Natural killer cell (primary cell): ENCODE results near the gene AHNAK2. TPM values are rescaled to one million over a fixed set of nuclear protein-coding genes. Genes with fewer than 3 reads are reported as not detected.

Source experiments
- ATAC-seq, 3 donors: fragments of 150-1000 bp in 2 of 3; fragments of 200-7000 bp in 1 of 3; cut with Tn5 transposase; 1 replicate in 1 of 3; 2 replicates in 2 of 3; pipeline ENCODE4 v1.10.0; 2021; ENCODE audit warnings: mild to moderate bottlenecking in 2 of 3, moderate library complexity in 2 of 3
- DNase-seq, 2 donors: peaks; one replicate each; pipeline versions ENCODE4 v3.0.0 to v3.0.0-alpha.2; 2013 to 2021; ENCODE audit warnings: mixed read lengths in 1 of 2
- H3K27ac ChIP-seq: one replicate; pipeline ENCODE4 v1.5.1; 2013; ENCODE audit warnings: mild to moderate bottlenecking, low read length
- H3K27me3 ChIP-seq: one replicate; pipeline ENCODE4 v1.6.1; 2013; ENCODE audit warnings: low read length; ENCODE audit not compliant: control insufficient read depth, insufficient read depth
- H3K36me3 ChIP-seq: one replicate; pipeline ENCODE4 v1.6.1; 2013; ENCODE audit warnings: low read length; ENCODE audit not compliant: control insufficient read depth, insufficient read depth
- H3K4me1 ChIP-seq: one replicate; pipeline ENCODE4 v1.6.1; 2013; ENCODE audit warnings: low read length; ENCODE audit not compliant: control insufficient read depth, insufficient read depth
- H3K4me3 ChIP-seq: one replicate; pipeline ENCODE4 v1.5.1; 2013; ENCODE audit warnings: low read length
- H3K9me3 ChIP-seq: one replicate; pipeline ENCODE4 v1.6.1; 2013; ENCODE audit warnings: low read length; ENCODE audit not compliant: control insufficient read depth, insufficient read depth
- H3K27ac Mint-ChIP-seq, 2 donors: one replicate each; pipeline ENCODE4 v1.8.0; 2022; ENCODE audit warnings: mild to moderate bottlenecking in 2 of 2, mixed read lengths in 2 of 2, moderate library complexity in 1 of 2
- H3K27me3 Mint-ChIP-seq, 2 donors: one replicate each; pipeline ENCODE4 v1.8.0; 2022; ENCODE audit warnings: low read depth in 2 of 2, mixed read lengths in 2 of 2
- H3K36me3 Mint-ChIP-seq: one replicate; pipeline ENCODE4 v1.8.0; 2022; ENCODE audit warnings: mixed read lengths
- H3K4me1 Mint-ChIP-seq, 2 donors: one replicate each; pipeline ENCODE4 v1.8.0; 2022; ENCODE audit warnings: mixed read lengths in 2 of 2
- H3K4me3 Mint-ChIP-seq: one replicate; pipeline ENCODE4 v1.8.0; 2022; ENCODE audit warnings: mild to moderate bottlenecking, moderate library complexity, mixed read lengths
- H3K9me3 Mint-ChIP-seq, 2 donors: one replicate each; pipeline ENCODE4 v1.8.0; 2022; ENCODE audit warnings: mixed read lengths in 2 of 2
- CTCF ChIP-seq: fragments of 200-600 bp; IDR thresholded peaks from one replicate; pipeline ENCODE4 v1.8.0; 2022; ENCODE audit warnings: antibody characterized with exemption
- WGBS: methylation state at CpG from one replicate; pipeline ENCODE4 v1.1.7; 2013; ENCODE audit warnings: missing lambda C conversion rate; ENCODE audit not compliant: insufficient coverage; 5-methylcytosine and 5-hydroxymethylcytosine counted together
- intact Hi-C: fragments of 100-400 bp; cut with micrococcal nuclease; formaldehyde crosslinking; loops from one replicate; pipeline ENCODE4 v1.14.2; 2022
- total RNA-seq, 4 donors: library from RNA; stranded (reverse); fragments of 120-200 nt in 1 of 4; gene quantifications; one replicate each; pipeline versions ENCODE4 v1.2.3 to v1.2.4, GENCODE V29; 2013 to 2022

The AHNAK2 gene
- total RNA-seq, 3 donors from 2014 or later (not counting 1 experiment from before 2014, with no cell fraction given): 0.05 TPM; not detected in 2

- H3K9me3 Mint-ChIP-seq: no peaks in the 10 kb centered on the region
- H3K9me3 ChIP-seq: no peaks in the 10 kb centered on the region
- peaks cover 15% of the 10 kb centered on the region for H3K4me1 ChIP-seq
- H3K4me3 Mint-ChIP-seq: no peak overlapping the region
- TF ChIP-seq CTCF: no peak
- peaks cover 15% of the 10 kb centered on the region for H3K27me3 ChIP-seq
- no peak overlapping the region for H3K27ac Mint-ChIP-seq
- DNase-seq (no peak), ATAC-seq (no peak)
- no peak overlapping the region for H3K27ac ChIP-seq
- no peaks in the 10 kb centered on the region for H3K36me3 Mint-ChIP-seq
- no peak overlapping the region for H3K4me3 ChIP-seq
- intact Hi-C loops: loop anchor here (10.0 kb wide), 1 partner anchor 380 kb away; no protein-coding TSS in a partner anchor
- H3K27me3 Mint-ChIP-seq: peaks cover 8 to 22% of the 10 kb centered on the region in 2 donors
- H3K4me1 Mint-ChIP-seq: peaks cover 11 to 24% of the 10 kb centered on the region in 2 donors
- 94% methylated on average over 13 of the region's 14 CpGs for WGBS
- no peaks in the 10 kb centered on the region for H3K36me3 ChIP-seq
These were observed 3.3 kb downstream of the AHNAK2 start for GRCh38 chr14:104974665-104975390.

DNA sequence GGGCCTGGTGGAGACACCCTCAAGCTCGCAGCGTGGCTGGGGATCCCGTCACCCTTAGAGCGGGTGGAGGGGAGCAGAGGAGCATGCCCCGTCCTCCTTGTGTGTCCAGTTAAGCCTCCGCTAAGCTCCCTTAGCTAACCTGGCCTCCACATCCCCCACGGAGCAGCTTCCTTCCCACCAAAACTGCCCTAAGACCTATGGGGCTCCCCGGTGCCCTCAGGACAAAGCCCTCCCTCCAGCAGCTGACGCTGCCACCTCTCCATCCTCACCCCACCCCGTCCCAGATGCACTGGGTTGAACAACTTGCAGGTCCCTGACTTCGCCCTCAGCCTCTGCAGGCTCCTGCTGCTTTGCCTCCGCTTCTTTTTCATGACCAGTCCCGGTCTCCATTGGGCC, 4.0 kb downstream of the AHNAK2 start:
- no peaks in the 10 kb centered on the region for H3K9me3 Mint-ChIP-seq
- ATAC-seq: no peak

GRCh38 chr14:104973385-104974145, 4.6 kb downstream of the AHNAK2 start:
- Mint-ChIP-seq H3K27ac (no peak overlapping the region), H3K27me3 (peaks cover 8 to 16% of the 10 kb centered on the region in 2 donors), H3K9me3 (no peaks in the 10 kb centered on the region), H3K4me3 (no peak overlapping the region), H3K36me3 (no peaks in the 10 kb centered on the region), H3K4me1 (peaks cover 11 to 18% of the 10 kb centered on the region in 2 donors)
- 91% methylated on average over 21 of the region's 23 CpGs for WGBS
- Histone ChIP-seq H3K4me3 (no peak overlapping the region), H3K27ac (no peak overlapping the region), H3K36me3 (no peaks in the 10 kb centered on the region), H3K27me3 (peaks cover 15% of the 10 kb centered on the region), H3K9me3 (no peaks in the 10 kb centered on the region), H3K4me1 (peaks cover 14% of the 10 kb centered on the region)
- no peak for TF ChIP-seq CTCF
- intact Hi-C loops: loop anchor here (10.0 kb wide), 1 partner anchor 381 kb away; no protein-coding TSS in a partner anchor
- DNase-seq: no peak
- ATAC-seq: no peak

More for the DNA sequence above, 4.0 kb downstream of the AHNAK2 start:
- peaks cover 11 to 24% of the 10 kb centered on the region in 2 donors for H3K4me1 Mint-ChIP-seq
- H3K4me1 ChIP-seq: peaks cover 15% of the 10 kb centered on the region
- H3K27me3 Mint-ChIP-seq: peaks cover 8 to 19% of the 10 kb centered on the region in 2 donors
- no peaks in the 10 kb centered on the region for H3K36me3 ChIP-seq
- no peak for DNase-seq
- H3K4me3 Mint-ChIP-seq: no peak overlapping the region
- no peaks in the 10 kb centered on the region for H3K36me3 Mint-ChIP-seq
- WGBS: 88% methylated on average over 13 of the region's 13 CpGs
- H3K27ac Mint-ChIP-seq: no peak overlapping the region
- H3K9me3 ChIP-seq: no peaks in the 10 kb centered on the region
- intact Hi-C loops: loop anchor here (10.0 kb wide), 1 partner anchor 381 kb away; no protein-coding TSS in a partner anchor
- H3K4me3 ChIP-seq: no peak overlapping the region
- peaks cover 15% of the 10 kb centered on the region for H3K27me3 ChIP-seq
- no peak overlapping the region for H3K27ac ChIP-seq
- TF ChIP-seq CTCF: no peak
